GM12878 (cell line): ENCODE data around the gene WTIP. TPM values are rescaled to one million over a fixed set of nuclear protein-coding genes. Genes with fewer than 3 reads are reported as not detected.
"Not testable (repeated sequence)": the region's sequence is repeated elsewhere in the genome, so short reads cannot be mapped to it uniquely, and the experiment has no call there.

Experiments used
- ATAC-seq: fragments of 200-7000 bp; cut with Tn5 transposase; 3 replicates; pipeline ENCODE4 v1.9.1; 2020; ENCODE audit warnings: mild to moderate bottlenecking, moderate library complexity
- BruUV-seq: library from RNA; stranded (reverse); fragments of 400-500 nt; replicated peaks from 2 replicates; lab custom pipeline; 2021; lab: Mats Ljungman, UMichigan
- CTCF ChIA-PET: fragments of 300-600 bp; sonication (Branson Sonifier 250); formaldehyde crosslinking; extraction: SDS; loops from one replicate; lab custom pipeline; 2021; ENCODE audit warnings: inconsistent platforms; lab: Yijun Ruan, JAX
- POLR2A ChIA-PET: fragments of 350-600 bp; formaldehyde crosslinking; extraction: SDS; loops from one replicate; lab custom pipeline; 2021; ENCODE audit warnings: inconsistent platforms; lab: Charles Lee
- RAD21 ChIA-PET: fragments of 300-600 bp; sonication (Branson Sonifier 250); formaldehyde crosslinking; loops from one replicate; lab custom pipeline; 2023; ENCODE audit warnings: antibody characterized with exemption; ENCODE audit not compliant: unreplicated experiment; lab: Charles Lee
- SMC1A ChIA-PET: fragments of 300-600 bp; sonication (Branson Sonifier 250); formaldehyde crosslinking; loops from one replicate; lab custom pipeline; 2023; ENCODE audit not compliant: unreplicated experiment, uncharacterized antibody; lab: Charles Lee
- DNase-seq: peaks from one replicate; pipeline ENCODE4 v3.0.0-alpha.2; 2011; ENCODE audit warnings: low read depth, low spot score
- FAIRE-seq: peaks from 3 replicates; lab custom pipeline; 2011; peaks lifted over from hg19 to GRCh38; lab: Jason Lieb, UNC
- H2AFZ ChIP-seq: 2 replicates; pipeline ENCODE4 v1.6.0; 2011; ENCODE audit warnings: low read depth, low read length, control low read depth; ENCODE audit not compliant: control insufficient read depth
- H3K27ac ChIP-seq: 2 replicates; pipeline ENCODE4 v1.5.1; 2011; ENCODE audit warnings: control low read depth; ENCODE audit not compliant: control insufficient read depth, insufficient read depth
- H3K27me3 ChIP-seq, 2 experiments: replicated peaks in 1 of 2; 2 replicates each; pipeline versions ENCODE4 v1.6.0 to v1.6.1; 2011; ENCODE audit warnings: low read length in 1 of 2; ENCODE audit not compliant: control insufficient read depth in 2 of 2, insufficient read depth in 2 of 2
- H3K36me3 ChIP-seq, 2 experiments: 2 replicates each; pipeline ENCODE4 v1.5.1; 2011; ENCODE audit warnings: low read length in 1 of 2; ENCODE audit not compliant: control insufficient read depth in 2 of 2, insufficient read depth in 2 of 2
- H3K4me1 ChIP-seq: 2 replicates; pipeline ENCODE4 v1.6.1; 2011; ENCODE audit warnings: mild to moderate bottlenecking, low read length, moderate library complexity, mixed read lengths; ENCODE audit not compliant: control insufficient read depth, insufficient read depth
- H3K4me2 ChIP-seq: 2 replicates; pipeline ENCODE4 v1.6.0; 2011; ENCODE audit warnings: control low read depth; ENCODE audit not compliant: control insufficient read depth, insufficient read depth
- H3K4me3 ChIP-seq: fragments of 200-600 bp; sonication (generic); 2 replicates; pipeline ENCODE4 v1.5.1; 2016
- H3K79me2 ChIP-seq: 2 replicates; pipeline ENCODE4 v1.6.0; 2011; ENCODE audit warnings: low read length; ENCODE audit not compliant: control insufficient read depth, insufficient read depth
- H3K9ac ChIP-seq: 2 replicates; pipeline ENCODE4 v1.8.0; 2011; ENCODE audit warnings: low read length, control low read depth, mixed read lengths; ENCODE audit not compliant: control insufficient read depth, insufficient read depth
- H3K9me3 ChIP-seq: replicated peaks from 3 replicates; pipeline ENCODE4 v1.5.1; 2011; ENCODE audit warnings: mild to moderate bottlenecking, low read length; ENCODE audit not compliant: control insufficient read depth, insufficient read depth
- H4K20me1 ChIP-seq: 2 replicates; pipeline ENCODE4 v1.6.0; 2011; ENCODE audit not compliant: control insufficient read depth, insufficient read depth
- CBX3 ChIP-seq: fragments of 200-600 bp; sonication (generic); IDR thresholded peaks from 2 replicates; pipeline ENCODE4 v1.6.1; 2016; ENCODE audit warnings: low read depth, borderline replicate concordance
- STAT1 ChIP-seq: fragments of 450-650 bp; conservative IDR thresholded peaks from 2 replicates; pipeline ENCODE4 v1.6.1; 2014; ENCODE audit warnings: antibody characterized with exemption, mild to moderate bottlenecking
- WGBS: methylation state at CpG from one replicate; pipeline ENCODE4 v1.1.6; 2016; ENCODE audit warnings: low lambda C conversion rate; ENCODE audit not compliant: insufficient replicate concordance, insufficient coverage; ENCODE audit errors: missing lambda C conversion rate; 5-methylcytosine and 5-hydroxymethylcytosine counted together
- in situ Hi-C: fragments of 300-500 bp; cut with MboI; formaldehyde crosslinking; loops from 9 replicates; pipeline ENCODE4 v1.14.3; 2018; ENCODE audit warnings: mixed read lengths
- intact Hi-C: fragments of 100-400 bp; cut with micrococcal nuclease; formaldehyde crosslinking; loops from one replicate; pipeline ENCODE4 v1.14.2; 2022; ENCODE audit not compliant: unreplicated experiment
- polyA plus RNA-seq, 11 experiments: library from polyadenylated mRNA; depleted of rRNA in 4 of 11; unstranded in 6 of 11; stranded (reverse) in 5 of 11; fragments of >200 nt; fragmentation: Nextera tagmentation in 4 of 11; fragmentation: Illumina TruSeq in 1 of 11; extraction: Ambion mirVana in 4 of 11; extraction: Trizol in 1 of 11; gene quantifications; 1 replicate in 1 of 11; 2 replicates in 10 of 11; pipeline versions ENCODE4 v1.2.1 to v1.2.3, GENCODE V29; 2011 to 2016; ENCODE audit warnings: inconsistent platforms in 2 of 11, missing spikeins in 2 of 11, low read depth in 1 of 11
- total RNA-seq, 4 experiments: library from RNA; depleted of rRNA in 3 of 4; stranded (reverse); fragments of >200 nt in 3 of 4; fragmentation: Illumina TruSeq in 1 of 4; extraction: Trizol in 1 of 4; gene quantifications; 2 replicates each; pipeline versions ENCODE4 v1.2.1 to v1.2.3, GENCODE V29; 2013 to 2021

The WTIP gene
- total and polyA plus RNA-seq, 10 of the 15 experiments (the other 5 are each of a cell fraction or from before 2014, with no cell fraction given) = 0.06 to 0.77 (median 0.17) TPM; not detected in 2

DNA sequence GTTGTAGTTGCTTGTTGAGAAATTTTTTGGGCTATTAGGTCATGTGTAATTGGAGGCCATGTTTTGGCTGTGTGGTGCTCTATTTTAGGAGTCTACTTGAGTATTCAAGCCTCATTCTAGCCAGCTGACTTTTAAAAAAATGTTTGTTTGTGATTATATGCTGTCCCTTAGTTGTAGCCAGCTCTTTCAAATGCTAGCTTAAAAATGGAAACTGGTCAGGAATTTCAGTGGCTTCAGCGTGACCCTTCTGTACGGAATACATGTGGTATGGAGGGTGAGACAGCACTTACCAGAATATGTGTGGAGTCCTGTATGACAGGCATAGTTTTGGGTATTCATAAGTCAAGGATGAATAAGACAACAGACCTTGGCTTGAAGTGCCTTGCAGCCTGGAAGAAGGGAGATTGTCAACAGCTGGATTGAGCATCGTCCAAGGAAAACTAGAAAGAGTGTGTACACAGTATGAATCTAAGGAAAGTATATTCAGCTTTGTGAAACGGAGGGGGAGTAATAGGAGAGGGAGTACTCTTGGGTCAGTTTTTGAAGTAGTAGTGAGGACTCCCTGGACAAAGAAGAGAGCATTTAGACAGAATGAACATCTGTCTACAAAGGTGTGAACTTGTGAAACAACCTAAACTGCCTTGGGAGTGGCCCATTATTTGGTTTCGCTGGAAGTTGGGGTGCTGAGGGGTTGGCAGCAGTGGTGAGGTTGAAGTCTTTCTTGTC, 20.0 kb upstream of the WTIP start:
- Histone ChIP-seq H3K36me3 (peaks cover 18 to 64% of the 10 kb centered on the region in 2 experiments), H3K9me3 (no peaks in the 10 kb centered on the region), H3K79me2 (no peaks in the 10 kb centered on the region; the same call in 1 of the 2 replicates), H2AFZ (no peak overlapping the region), H3K4me3 (no peak overlapping the region), H3K4me1 (no peaks in the 10 kb centered on the region), H3K27ac (no peak overlapping the region), H4K20me1 (no peaks in the 10 kb centered on the region), H3K27me3 (no peaks in the 10 kb centered on the region), H3K9ac (no peak overlapping the region), H3K4me2 (no peak overlapping the region)
- in situ Hi-C loops (no loop called here), intact Hi-C loops (no loop called here)
- DNase-seq (no peak), ATAC-seq (no peak), FAIRE-seq (no peak)
- SMC1A ChIA-PET = interaction anchor here (0.7 kb wide), 1 partner anchor 251 kb away, joined by 3 read pairs; no protein-coding TSS in a partner anchor
- WGBS = 100% methylated on average over 5 of the region's 5 CpGs
- POLR2A ChIA-PET = no interaction called here
- no peak for TF ChIP-seq STAT1
- no peak for TF ChIP-seq CBX3
- BruUV-seq = no TSS peak
- CTCF ChIA-PET = no interaction called here
- RAD21 ChIA-PET = no interaction called here

- intact Hi-C loops, BruUV-seq, H4K20me1 ChIP-seq, H3K9ac ChIP-seq, H2AFZ ChIP-seq, RAD21 ChIA-PET, FAIRE-seq, DNase-seq, ATAC-seq, H3K79me2 ChIP-seq, POLR2A ChIA-PET, in situ Hi-C loops, H3K4me2 ChIP-seq, H3K4me3 ChIP-seq, H3K4me1 ChIP-seq, H3K27ac ChIP-seq, H3K9me3 ChIP-seq, H3K27me3 ChIP-seq, SMC1A ChIA-PET: not testable (repeated sequence)
- 97% methylated on average over 4 of the region's 4 CpGs for WGBS
- CTCF ChIA-PET = interaction anchor here (1.1 kb wide), 1 partner anchor 12 kb away, joined by 4 read pairs; no protein-coding TSS in a partner anchor
- peaks cover 13 to 53% of the 10 kb centered on the region in 2 experiments for H3K36me3 ChIP-seq
Observed at GRCh38 chr19:34464785-34465184, 16.8 kb upstream of the WTIP start.
